ENCODE data around the gene GAK.

GRCh38 chr4:966266-967112 lies 34.4 kb upstream of the GAK start:
- TF ChIP-seq, protein P1, sequence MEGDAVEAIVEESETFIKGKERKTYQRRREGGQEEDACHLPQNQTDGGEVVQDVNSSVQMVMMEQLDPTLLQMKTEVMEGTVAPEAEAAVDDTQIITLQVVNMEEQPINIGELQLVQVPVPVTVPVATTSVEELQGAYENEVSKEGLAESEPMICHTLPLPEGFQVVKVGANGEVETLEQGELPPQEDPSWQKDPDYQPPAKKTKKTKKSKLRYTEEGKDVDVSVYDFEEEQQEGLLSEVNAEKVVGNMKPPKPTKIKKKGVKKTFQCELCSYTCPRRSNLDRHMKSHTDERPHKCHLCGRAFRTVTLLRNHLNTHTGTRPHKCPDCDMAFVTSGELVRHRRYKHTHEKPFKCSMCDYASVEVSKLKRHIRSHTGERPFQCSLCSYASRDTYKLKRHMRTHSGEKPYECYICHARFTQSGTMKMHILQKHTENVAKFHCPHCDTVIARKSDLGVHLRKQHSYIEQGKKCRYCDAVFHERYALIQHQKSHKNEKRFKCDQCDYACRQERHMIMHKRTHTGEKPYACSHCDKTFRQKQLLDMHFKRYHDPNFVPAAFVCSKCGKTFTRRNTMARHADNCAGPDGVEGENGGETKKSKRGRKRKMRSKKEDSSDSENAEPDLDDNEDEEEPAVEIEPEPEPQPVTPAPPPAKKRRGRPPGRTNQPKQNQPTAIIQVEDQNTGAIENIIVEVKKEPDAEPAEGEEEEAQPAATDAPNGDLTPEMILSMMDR (IDR thresholded peaks at IDR 0.05; ENCODE audit: poor library complexity) = no peak
- TF ChIP-seq EZH2 (IDR thresholded peaks at IDR 0.05; ENCODE audit: borderline replicate concordance) = no peak
- TF ChIP-seq EZH2phosphoT487 (IDR thresholded peaks at IDR 0.05; ENCODE audit: low read depth, severe bottlenecking, unreplicated experiment) = no peak

All from hepatocyte (in vitro differentiated cells).